Measurements from ENCODE around the gene KRTAP4-3.

DNA sequence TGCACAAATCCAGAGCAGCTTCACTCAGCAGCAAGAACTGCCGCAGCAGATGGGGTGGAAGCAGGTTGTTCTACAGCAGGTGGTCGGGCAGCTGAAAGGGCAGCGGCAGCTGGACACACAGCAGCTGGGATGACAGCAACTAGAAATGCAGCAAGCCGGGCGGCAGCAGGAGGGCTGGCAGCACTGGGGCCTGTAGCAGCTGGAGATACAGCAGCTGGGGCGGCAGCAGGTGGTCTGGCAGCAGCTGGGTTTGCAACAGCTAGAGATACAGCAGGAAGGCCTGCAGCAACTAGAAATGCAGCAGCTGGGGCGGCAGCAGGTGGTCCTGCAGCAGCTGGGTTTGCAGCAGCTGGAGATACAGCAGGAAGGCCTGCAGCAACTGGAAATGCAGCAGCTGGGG, 460 bp downstream of the KRTAP4-3 start:
- TF ChIP-seq, protein P1, sequence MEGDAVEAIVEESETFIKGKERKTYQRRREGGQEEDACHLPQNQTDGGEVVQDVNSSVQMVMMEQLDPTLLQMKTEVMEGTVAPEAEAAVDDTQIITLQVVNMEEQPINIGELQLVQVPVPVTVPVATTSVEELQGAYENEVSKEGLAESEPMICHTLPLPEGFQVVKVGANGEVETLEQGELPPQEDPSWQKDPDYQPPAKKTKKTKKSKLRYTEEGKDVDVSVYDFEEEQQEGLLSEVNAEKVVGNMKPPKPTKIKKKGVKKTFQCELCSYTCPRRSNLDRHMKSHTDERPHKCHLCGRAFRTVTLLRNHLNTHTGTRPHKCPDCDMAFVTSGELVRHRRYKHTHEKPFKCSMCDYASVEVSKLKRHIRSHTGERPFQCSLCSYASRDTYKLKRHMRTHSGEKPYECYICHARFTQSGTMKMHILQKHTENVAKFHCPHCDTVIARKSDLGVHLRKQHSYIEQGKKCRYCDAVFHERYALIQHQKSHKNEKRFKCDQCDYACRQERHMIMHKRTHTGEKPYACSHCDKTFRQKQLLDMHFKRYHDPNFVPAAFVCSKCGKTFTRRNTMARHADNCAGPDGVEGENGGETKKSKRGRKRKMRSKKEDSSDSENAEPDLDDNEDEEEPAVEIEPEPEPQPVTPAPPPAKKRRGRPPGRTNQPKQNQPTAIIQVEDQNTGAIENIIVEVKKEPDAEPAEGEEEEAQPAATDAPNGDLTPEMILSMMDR (IDR thresholded peaks at IDR 0.05), result no peak
- no peak for TF ChIP-seq EP300 (IDR thresholded peaks at IDR 0.05)
- TF ChIP-seq POLR2A (IDR thresholded peaks at IDR 0.05), result no peak
- TF ChIP-seq POLR2AphosphoS5 (IDR thresholded peaks at IDR 0.05), result no peak
